Activated naive CD8-positive, alpha-beta T cell treated with anti-CD3 and anti-CD28 coated beads, Interleukin-2, amount 50 U/mL, for 24 hours (primary cell): ENCODE results near the gene SDC4.

Source experiments
- ATAC-seq: fragments of 150-1000 bp; cut with Tn5 transposase; one replicate; pipeline ENCODE4 v1.10.0; 2021
- DNase-seq: peaks from one replicate; pipeline ENCODE4 v3.0.0; 2021
- H3K27ac Mint-ChIP-seq: one replicate; pipeline ENCODE4 v1.8.0; 2021; ENCODE audit warnings: mild to moderate bottlenecking, mixed read lengths
- H3K27me3 Mint-ChIP-seq: one replicate; pipeline ENCODE4 v1.8.0; 2021; ENCODE audit warnings: mixed read lengths
- H3K36me3 Mint-ChIP-seq: one replicate; pipeline ENCODE4 v1.8.0; 2021; ENCODE audit warnings: low read depth, mixed read lengths
- H3K4me1 Mint-ChIP-seq: one replicate; pipeline ENCODE4 v1.8.0; 2021; ENCODE audit warnings: mixed read lengths
- H3K4me3 Mint-ChIP-seq: one replicate; pipeline ENCODE4 v1.8.0; 2021; ENCODE audit warnings: mild to moderate bottlenecking, moderate library complexity, mixed read lengths
- H3K9me3 Mint-ChIP-seq: one replicate; pipeline ENCODE4 v1.8.0; 2021; ENCODE audit warnings: mixed read lengths

Gene SDC4

DNA sequence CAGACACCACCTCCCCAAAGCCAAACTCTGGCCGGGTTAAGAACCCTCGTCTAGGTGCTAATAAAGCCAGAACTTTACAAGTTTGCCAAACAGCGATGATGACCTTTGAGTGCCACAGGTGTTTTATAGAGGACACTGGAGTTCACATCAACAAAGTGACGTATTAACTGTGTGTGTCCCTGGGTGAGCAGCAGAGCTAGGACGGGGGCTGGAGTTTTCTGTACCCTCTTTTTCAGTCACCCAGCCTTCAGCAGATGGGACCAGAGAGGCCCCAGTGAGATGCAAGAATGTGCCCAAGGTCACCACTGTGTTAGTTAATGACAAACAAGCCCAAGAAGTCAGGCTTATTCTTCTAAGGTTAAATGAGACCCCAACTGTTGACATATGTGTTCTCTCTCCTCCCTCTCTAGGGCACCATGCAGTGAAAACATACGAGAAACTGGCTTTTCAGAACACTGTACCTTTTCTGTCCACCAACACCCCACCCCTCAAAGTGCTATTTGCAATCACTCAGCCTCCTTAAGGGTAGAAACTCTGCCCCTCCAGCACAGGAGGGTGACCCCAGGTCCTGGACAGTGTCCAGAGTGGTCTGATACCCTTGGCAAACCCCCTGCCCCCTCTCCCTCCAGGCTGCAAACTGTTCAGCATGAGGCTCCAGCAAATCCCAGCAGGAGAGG is 5.2 kb downstream of the SDC4 start:
- Mint-ChIP-seq H3K27ac (peak overlapping the region; percentile 31), H3K36me3 (peaks cover 47% of the 10 kb centered on the region), H3K9me3 (no peaks in the 10 kb centered on the region), H3K4me1 (peaks cover 56% of the 10 kb centered on the region), H3K4me3 (no peak overlapping the region), H3K27me3 (no peaks in the 10 kb centered on the region)
- ATAC-seq (no peak), DNase-seq (no peak)

DNA sequence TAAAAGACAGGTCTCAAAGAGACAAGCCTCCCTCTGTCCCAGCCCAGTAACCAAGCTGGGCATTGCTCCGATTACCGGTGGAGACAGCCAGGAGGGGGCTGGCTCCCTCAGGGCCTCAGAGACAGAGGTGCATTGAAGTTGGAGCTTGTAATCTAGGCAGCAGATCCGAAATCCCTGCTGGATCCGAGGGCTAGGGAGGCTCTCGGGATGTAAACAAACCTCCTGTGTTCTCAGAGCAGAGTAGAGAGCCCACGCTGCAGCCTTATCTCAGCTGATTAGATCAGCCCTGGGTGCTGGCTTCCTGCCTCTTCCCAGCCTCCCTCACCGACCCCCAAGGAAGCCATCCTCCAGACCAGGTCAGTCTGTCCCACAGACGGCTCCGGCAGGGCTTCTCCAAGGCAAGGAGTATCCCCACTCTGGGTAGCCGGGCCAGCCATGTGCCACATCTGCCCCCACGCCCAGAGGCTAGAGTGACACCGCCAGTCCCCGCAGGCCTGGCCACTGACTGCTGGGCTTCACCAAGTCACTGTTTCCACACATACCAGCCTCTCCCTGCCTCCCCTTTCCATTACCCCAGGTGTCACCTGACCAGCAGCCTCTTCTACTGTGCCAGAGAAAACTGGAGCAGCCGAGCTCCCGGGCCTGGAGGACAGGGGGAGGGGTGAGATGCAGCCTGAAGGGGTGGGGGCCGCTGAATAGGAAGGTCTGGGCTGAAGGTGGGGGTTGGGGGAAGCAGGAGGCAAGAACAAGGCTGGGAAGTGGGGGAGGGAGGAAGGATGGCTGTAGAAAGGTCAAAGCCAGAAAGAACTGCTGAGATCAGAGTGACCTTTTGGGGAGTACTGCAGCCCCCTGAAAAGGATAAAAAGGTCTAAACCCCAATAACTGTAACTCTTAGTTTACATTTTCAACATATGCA is 6.0 kb downstream of the SDC4 start:
- no peaks in the 10 kb centered on the region for H3K9me3 Mint-ChIP-seq
- ATAC-seq: peak; percentile 16
- no peak overlapping the region for H3K27ac Mint-ChIP-seq
- no peak overlapping the region for H3K4me3 Mint-ChIP-seq
- no peaks in the 10 kb centered on the region for H3K27me3 Mint-ChIP-seq
- peaks cover 50% of the 10 kb centered on the region for H3K4me1 Mint-ChIP-seq
- no peak for DNase-seq
- H3K36me3 Mint-ChIP-seq: peaks cover 47% of the 10 kb centered on the region

DNA sequence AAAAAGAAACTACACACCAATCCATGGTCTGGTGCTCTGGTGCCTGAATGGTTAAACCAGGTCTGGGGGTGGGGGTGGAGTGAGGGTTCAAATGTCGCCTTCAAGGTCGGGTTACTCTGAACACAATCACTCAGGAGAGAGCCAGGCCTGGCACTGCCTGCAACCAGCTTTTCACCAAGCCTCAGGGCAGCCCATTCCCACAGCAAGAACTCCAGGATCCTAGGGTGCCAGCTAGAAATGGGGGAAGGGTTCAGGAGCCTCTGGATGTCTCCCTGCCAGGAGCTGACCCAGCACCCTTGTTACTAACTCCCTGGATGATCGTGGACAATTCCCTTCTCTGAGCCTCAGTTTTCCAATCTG is 6.7 kb downstream of the SDC4 start:
- H3K9me3 Mint-ChIP-seq: no peaks in the 10 kb centered on the region
- H3K36me3 Mint-ChIP-seq: peaks cover 41% of the 10 kb centered on the region
- no peak for DNase-seq
- no peak overlapping the region for H3K4me3 Mint-ChIP-seq
- ATAC-seq: no peak
- H3K27ac Mint-ChIP-seq: peak overlapping the region; percentile 18
- no peaks in the 10 kb centered on the region for H3K27me3 Mint-ChIP-seq
- H3K4me1 Mint-ChIP-seq: peaks cover 43% of the 10 kb centered on the region

DNA sequence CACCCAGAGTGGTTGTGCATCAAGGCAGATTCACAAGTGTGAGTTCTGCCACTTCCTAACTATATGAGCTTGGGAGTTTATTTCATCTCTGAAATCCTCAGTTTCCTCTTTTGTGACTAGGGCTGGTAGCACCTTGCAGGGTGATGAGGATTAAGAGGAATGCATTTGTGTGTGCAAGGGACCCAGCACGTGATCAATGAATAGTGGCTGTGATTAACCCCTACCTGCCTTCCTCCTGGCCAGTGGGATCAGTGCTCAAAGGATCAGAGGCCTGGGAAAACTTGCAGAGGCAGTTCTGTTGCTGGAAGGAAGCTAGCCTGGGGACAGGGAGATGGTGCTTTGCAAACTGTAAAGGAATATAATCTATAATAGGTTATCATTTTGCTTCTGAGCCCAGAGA is 7.3 kb downstream of the SDC4 start:
- Mint-ChIP-seq H3K4me1 (peaks cover 37% of the 10 kb centered on the region), H3K9me3 (no peaks in the 10 kb centered on the region), H3K27me3 (no peaks in the 10 kb centered on the region), H3K27ac (no peak overlapping the region), H3K36me3 (peaks cover 41% of the 10 kb centered on the region), H3K4me3 (no peak overlapping the region)
- no peak for ATAC-seq
- no peak for DNase-seq

DNA sequence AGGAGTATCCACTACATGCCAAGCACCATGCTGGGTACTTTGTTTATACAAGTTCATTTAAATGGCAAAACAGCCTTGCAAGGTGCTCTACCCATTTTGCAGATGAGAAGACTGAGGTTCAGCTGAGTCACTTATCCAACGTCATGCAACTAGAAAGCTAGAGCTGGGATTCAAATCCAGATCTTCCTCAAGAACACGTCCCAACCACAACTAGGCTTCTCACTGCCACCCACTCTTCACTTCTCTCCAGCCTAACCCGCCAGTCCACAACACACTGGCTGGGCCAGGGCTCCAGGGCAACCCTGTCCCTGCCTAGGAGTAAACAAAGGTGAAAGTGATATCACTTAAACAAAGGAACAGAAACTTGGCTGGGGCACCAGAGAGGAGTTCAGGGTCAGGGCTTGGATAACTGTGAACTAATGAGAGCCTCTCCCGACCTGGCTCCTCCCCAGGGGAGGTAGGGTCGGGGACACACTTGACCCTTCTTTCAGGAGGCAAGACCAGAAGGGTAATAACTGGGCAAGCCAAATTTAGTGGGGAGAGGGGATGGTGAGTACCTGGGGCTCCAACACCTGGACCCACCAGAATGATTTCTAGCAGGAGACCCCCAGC is 7.9 kb downstream of the SDC4 start:
- Mint-ChIP-seq H3K27ac (no peak overlapping the region), H3K36me3 (peaks cover 43% of the 10 kb centered on the region), H3K27me3 (no peaks in the 10 kb centered on the region), H3K4me1 (peaks cover 31% of the 10 kb centered on the region), H3K9me3 (no peaks in the 10 kb centered on the region), H3K4me3 (no peak overlapping the region)
- DNase-seq (no peak), ATAC-seq (no peak)

DNA sequence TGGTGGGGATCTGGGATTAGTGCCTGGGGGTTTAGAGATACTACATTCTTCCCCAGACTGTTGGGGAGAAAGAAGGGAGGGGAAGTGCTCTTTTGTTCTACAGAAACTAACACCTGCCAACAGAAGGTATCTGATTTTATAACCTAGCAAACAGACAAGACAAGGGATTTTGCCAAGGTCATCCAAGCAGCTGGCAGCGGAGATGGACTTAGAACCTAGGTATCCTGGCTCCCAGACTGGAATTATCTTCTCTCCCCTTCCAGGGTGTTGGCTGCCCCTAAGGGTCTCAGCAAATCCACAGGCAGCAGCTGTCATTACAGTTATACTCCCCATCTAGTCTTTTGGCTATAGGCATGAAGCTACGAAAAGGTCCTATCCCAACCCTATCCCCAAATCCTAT is 8.4 kb downstream of the SDC4 start:
- H3K9me3 Mint-ChIP-seq: no peaks in the 10 kb centered on the region
- no peaks in the 10 kb centered on the region for H3K27me3 Mint-ChIP-seq
- no peak overlapping the region for H3K27ac Mint-ChIP-seq
- no peak overlapping the region for H3K4me3 Mint-ChIP-seq
- peaks cover 39% of the 10 kb centered on the region for H3K36me3 Mint-ChIP-seq
- no peak for DNase-seq
- H3K4me1 Mint-ChIP-seq: peaks cover 27% of the 10 kb centered on the region
- no peak for ATAC-seq

DNA sequence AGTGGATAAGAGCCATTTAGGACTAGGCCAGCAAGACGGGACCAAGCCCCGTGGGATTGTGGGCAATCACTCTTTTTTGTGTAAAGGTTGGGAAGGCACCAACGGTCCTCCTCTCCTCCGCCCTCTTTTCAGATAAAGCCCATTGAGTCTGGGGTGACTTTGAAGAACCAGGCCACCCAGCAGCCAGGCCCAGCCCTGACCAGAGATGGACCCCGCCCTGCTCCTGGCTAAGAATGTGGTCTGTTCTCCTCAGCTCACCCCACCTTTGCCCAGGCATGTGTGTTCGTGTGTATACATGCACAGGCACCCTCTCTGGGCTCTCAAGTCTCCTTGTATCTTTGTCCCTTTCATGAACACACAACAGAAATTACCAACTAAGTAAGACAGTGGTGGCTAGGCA is 9.1 kb downstream of the SDC4 start:
- Mint-ChIP-seq H3K4me1 (peaks cover 20% of the 10 kb centered on the region), H3K4me3 (no peak overlapping the region), H3K36me3 (peaks cover 35% of the 10 kb centered on the region), H3K27ac (no peak overlapping the region), H3K9me3 (no peaks in the 10 kb centered on the region), H3K27me3 (no peaks in the 10 kb centered on the region)
- ATAC-seq (no peak), DNase-seq (no peak)

DNA sequence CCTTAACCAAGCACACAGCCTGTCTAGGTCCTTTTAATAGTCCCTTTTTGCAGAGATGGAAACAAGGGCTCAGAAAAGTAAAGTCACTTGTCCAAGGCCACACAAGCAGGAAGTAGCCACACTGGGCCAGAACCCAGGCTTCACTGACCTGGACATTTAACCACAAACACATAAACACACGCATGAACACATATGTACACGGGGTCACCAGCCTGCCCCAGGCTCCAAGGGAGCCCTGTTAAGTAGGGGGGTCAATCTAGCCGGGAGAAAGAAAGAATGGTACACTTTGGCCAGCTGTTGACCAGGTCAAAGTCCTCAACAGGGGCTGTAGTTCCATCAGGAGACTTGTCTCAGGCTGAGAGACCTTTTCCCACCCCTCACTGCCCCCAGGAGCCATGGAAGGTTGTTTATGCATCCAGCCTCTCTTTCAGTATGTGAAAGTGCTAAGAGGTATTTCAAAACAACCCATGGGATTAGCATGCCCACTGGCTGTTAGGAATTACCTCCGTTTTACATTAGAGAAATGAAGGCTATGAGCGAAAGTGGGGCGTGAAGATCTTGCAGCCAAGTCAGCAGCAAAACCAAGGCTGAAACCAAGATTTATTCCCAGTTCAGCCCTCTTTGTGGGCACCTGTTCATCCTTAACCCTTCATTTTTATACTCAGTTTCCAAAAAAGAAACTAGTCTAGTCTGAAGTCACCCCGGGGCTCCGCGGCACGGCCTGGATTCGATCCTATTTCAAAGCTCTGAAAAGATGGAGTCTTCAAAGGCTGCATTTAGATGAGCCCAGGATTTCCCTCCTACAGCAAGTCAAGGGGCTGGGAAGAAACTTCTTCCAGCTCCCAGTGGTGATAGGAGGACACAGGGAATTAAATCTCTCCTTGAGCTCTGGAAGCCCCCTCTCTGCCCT is 9.8 kb downstream of the SDC4 start:
- H3K4me3 Mint-ChIP-seq: no peak overlapping the region
- peaks cover 15% of the 10 kb centered on the region for H3K4me1 Mint-ChIP-seq
- no peak overlapping the region for H3K27ac Mint-ChIP-seq
- peaks cover 31% of the 10 kb centered on the region for H3K36me3 Mint-ChIP-seq
- DNase-seq: no peak
- no peaks in the 10 kb centered on the region for H3K9me3 Mint-ChIP-seq
- ATAC-seq: no peak
- H3K27me3 Mint-ChIP-seq: no peaks in the 10 kb centered on the region

DNA sequence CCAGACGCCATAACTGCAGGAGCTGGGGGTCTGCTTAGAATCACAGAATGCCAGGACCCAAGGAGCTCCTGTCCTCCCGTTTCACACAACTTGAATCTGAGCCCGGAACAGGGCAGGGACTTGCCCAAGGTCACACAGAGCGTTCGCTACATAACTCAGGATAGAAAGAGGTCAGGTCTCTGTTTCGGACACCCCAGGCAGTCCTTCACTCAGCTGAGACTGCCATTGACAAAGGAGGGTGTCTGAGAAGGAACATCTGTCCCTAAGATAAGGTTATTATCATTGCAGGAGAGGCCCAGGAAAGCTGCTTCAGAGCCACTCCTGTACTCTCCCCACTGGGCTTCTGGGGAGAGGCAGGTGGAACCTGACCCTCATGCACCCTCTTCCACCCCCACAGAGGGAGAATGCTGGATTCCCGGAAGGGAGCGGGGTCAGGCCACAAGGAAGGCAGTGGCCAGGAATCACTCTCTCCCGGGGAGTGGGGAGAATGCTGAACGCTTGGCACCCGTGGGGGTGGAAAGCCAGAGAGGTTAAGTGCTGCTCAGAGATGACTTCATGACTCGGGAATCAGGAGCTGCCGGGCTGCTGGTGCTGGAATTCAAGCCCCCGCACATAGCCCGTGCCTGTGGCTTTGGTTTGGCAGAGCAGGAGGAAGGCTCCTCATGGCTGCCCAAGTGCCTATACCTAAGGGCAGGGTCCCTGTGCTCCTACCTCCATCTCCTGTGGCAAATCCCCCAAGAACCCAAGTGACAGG is 10.7 kb downstream of the SDC4 start:
- DNase-seq (no peak), ATAC-seq (no peak)
- H3K9me3 Mint-ChIP-seq: no peaks in the 10 kb centered on the region
- no peaks in the 10 kb centered on the region for H3K27me3 Mint-ChIP-seq
- peaks cover 35% of the 10 kb centered on the region for H3K36me3 Mint-ChIP-seq
- H3K4me3 Mint-ChIP-seq: no peak overlapping the region
- peaks cover 7% of the 10 kb centered on the region for H3K4me1 Mint-ChIP-seq
- H3K27ac Mint-ChIP-seq: no peak overlapping the region

DNA sequence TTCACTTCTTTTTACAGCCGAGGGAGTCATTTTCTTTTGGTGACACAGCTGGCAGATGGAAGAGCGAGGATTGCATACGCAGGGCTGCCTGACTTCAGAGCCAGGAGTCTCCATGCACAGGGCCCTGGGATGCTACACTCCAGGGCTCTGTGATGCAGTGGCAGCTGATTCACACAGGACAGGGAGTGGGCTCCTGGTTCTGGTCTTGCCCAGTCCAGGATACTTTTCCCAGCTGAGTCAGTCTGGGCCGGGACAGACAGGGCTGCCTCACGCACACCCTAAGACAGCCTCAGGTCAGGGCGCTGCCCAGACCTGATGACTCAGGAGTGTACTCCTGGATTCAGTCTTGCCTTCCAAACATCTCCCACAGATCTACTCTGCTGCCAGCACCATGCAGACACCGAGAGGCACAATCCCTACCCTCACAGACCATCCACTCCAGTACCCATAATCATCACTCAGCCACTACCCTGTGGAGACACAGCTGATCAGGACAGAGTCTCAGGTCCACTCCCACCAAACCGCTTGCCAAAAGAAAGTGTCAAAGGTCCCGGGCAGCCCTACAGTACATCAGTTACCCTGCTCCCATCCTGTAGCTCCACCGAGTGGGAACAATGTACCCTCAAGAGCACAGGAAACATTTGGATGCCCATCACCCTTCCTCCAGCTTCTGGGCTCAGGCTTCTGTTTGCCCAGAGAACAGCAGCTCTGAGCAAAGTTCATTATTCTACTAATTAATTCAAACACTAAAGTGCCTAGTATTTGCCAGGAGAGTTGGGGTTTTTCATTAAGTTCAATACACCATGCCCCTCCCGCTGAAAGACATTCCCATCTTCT is 11.5 kb downstream of the SDC4 start:
- Mint-ChIP-seq H3K9me3 (no peaks in the 10 kb centered on the region), H3K27ac (no peak overlapping the region), H3K27me3 (no peaks in the 10 kb centered on the region), H3K4me3 (no peak overlapping the region), H3K4me1 (peaks cover 3% of the 10 kb centered on the region), H3K36me3 (peaks cover 35% of the 10 kb centered on the region)
- ATAC-seq: no peak
- DNase-seq: no peak

DNA sequence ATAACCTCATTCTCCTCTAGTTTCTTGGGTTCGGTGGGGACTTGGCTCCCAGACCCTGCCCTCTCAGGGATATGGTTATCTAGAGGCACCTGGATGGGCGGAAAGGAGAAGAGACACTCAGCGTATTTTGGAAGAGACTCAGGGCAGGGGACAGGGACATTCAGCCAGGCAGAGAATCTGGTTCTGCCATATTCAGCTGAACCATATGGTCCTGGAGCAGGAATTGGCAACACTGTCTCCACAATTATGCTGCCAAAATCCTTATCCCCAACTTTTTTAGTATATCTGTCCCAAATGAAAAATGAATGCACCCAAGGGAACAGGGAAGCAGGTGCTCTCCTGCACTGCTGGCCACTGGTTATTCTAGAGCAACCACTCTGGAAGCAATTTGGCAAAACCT is 17.7 kb downstream of the SDC4 start:
- Mint-ChIP-seq H3K4me1 (no peaks in the 10 kb centered on the region), H3K27ac (no peak overlapping the region), H3K27me3 (no peaks in the 10 kb centered on the region), H3K9me3 (no peaks in the 10 kb centered on the region), H3K36me3 (peaks cover 36% of the 10 kb centered on the region), H3K4me3 (no peak overlapping the region)
- ATAC-seq: no peak
- no peak for DNase-seq

DNA sequence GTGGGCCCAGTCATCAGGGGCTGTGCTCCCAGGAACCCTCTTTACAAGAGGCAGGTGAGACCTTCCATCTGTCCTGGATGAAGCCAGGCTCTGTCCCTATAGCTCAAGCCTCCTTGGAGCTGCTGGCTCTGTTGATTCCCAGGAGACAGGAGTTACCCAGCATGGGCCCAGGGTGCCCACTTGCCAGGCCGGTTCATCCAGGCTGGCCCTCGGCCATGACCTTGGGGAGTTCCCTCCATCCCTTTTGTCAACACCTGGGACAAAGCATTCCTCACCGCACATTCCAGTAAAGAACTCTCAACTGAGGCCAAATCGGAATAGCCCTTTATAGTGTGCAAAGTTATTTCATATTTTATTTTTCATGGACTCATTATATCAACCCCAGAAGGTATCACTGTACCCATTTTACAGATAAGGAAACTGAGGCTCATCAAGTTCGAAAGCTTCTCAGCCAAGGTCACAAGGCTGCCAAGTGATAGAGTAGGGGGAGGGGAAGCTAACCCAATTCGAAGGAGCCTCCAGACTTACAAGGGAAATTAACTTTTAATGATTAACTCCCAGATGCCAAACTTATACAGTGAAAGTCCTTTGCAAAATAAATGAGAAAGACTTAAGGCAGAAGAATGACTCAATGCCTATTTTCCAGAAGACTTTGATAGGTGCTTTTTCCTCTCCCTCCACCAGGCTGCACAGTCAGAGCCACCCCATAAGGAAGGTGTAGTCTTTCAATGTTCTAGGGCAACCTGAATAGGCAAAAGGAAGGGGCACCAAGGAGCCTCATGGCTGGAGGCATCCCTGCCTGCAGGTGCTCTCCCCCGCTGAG is 18.5 kb downstream of the SDC4 start:
- H3K27me3 Mint-ChIP-seq: no peaks in the 10 kb centered on the region
- no peak for ATAC-seq
- H3K9me3 Mint-ChIP-seq: no peaks in the 10 kb centered on the region
- H3K27ac Mint-ChIP-seq: no peak overlapping the region
- H3K4me1 Mint-ChIP-seq: no peaks in the 10 kb centered on the region
- H3K36me3 Mint-ChIP-seq: peaks cover 37% of the 10 kb centered on the region
- DNase-seq: no peak
- H3K4me3 Mint-ChIP-seq: no peak overlapping the region
